GM12878 (cell line): ENCODE measurements around the gene ENAH. TPM values are rescaled to one million over a fixed set of nuclear protein-coding genes. Genes with fewer than 3 reads are reported as not detected.
"Not testable (repeated sequence)": the region's sequence is repeated elsewhere in the genome, so short reads cannot be mapped to it uniquely, and the experiment has no call there.

ENCODE experiments used
- ATAC-seq: fragments of 200-7000 bp; cut with Tn5 transposase; 3 replicates; pipeline ENCODE4 v1.9.1; 2020; ENCODE audit warnings: mild to moderate bottlenecking, moderate library complexity
- BruUV-seq: library from RNA; stranded (reverse); fragments of 400-500 nt; replicated peaks from 2 replicates; lab custom pipeline; 2021; lab: Mats Ljungman, UMichigan
- CTCF ChIA-PET: fragments of 300-600 bp; sonication (Branson Sonifier 250); formaldehyde crosslinking; extraction: SDS; loops from one replicate; lab custom pipeline; 2021; ENCODE audit warnings: inconsistent platforms; lab: Yijun Ruan, JAX
- POLR2A ChIA-PET: fragments of 350-600 bp; formaldehyde crosslinking; extraction: SDS; loops from one replicate; lab custom pipeline; 2021; ENCODE audit warnings: inconsistent platforms; lab: Charles Lee
- RAD21 ChIA-PET: fragments of 300-600 bp; sonication (Branson Sonifier 250); formaldehyde crosslinking; loops from one replicate; lab custom pipeline; 2023; ENCODE audit warnings: antibody characterized with exemption; ENCODE audit not compliant: unreplicated experiment; lab: Charles Lee
- SMC1A ChIA-PET: fragments of 300-600 bp; sonication (Branson Sonifier 250); formaldehyde crosslinking; loops from one replicate; lab custom pipeline; 2023; ENCODE audit not compliant: unreplicated experiment, uncharacterized antibody; lab: Charles Lee
- DNase-seq: peaks from one replicate; pipeline ENCODE4 v3.0.0-alpha.2; 2011; ENCODE audit warnings: low read depth, low spot score
- FAIRE-seq: peaks from 3 replicates; lab custom pipeline; 2011; peaks lifted over from hg19 to GRCh38; lab: Jason Lieb, UNC
- H2AFZ ChIP-seq: 2 replicates; pipeline ENCODE4 v1.6.0; 2011; ENCODE audit warnings: low read depth, low read length, control low read depth; ENCODE audit not compliant: control insufficient read depth
- H3K27ac ChIP-seq: 2 replicates; pipeline ENCODE4 v1.5.1; 2011; ENCODE audit warnings: control low read depth; ENCODE audit not compliant: control insufficient read depth, insufficient read depth
- H3K27me3 ChIP-seq, 2 experiments: replicated peaks in 1 of 2; 2 replicates each; pipeline versions ENCODE4 v1.6.0 to v1.6.1; 2011; ENCODE audit warnings: low read length in 1 of 2; ENCODE audit not compliant: control insufficient read depth in 2 of 2, insufficient read depth in 2 of 2
- H3K36me3 ChIP-seq, 2 experiments: 2 replicates each; pipeline ENCODE4 v1.5.1; 2011; ENCODE audit warnings: low read length in 1 of 2; ENCODE audit not compliant: control insufficient read depth in 2 of 2, insufficient read depth in 2 of 2
- H3K4me1 ChIP-seq: 2 replicates; pipeline ENCODE4 v1.6.1; 2011; ENCODE audit warnings: mild to moderate bottlenecking, low read length, moderate library complexity, mixed read lengths; ENCODE audit not compliant: control insufficient read depth, insufficient read depth
- H3K4me2 ChIP-seq: 2 replicates; pipeline ENCODE4 v1.6.0; 2011; ENCODE audit warnings: control low read depth; ENCODE audit not compliant: control insufficient read depth, insufficient read depth
- H3K4me3 ChIP-seq: fragments of 200-600 bp; sonication (generic); 2 replicates; pipeline ENCODE4 v1.5.1; 2016
- H3K79me2 ChIP-seq: 2 replicates; pipeline ENCODE4 v1.6.0; 2011; ENCODE audit warnings: low read length; ENCODE audit not compliant: control insufficient read depth, insufficient read depth
- H3K9ac ChIP-seq: 2 replicates; pipeline ENCODE4 v1.8.0; 2011; ENCODE audit warnings: low read length, control low read depth, mixed read lengths; ENCODE audit not compliant: control insufficient read depth, insufficient read depth
- H3K9me3 ChIP-seq: replicated peaks from 3 replicates; pipeline ENCODE4 v1.5.1; 2011; ENCODE audit warnings: mild to moderate bottlenecking, low read length; ENCODE audit not compliant: control insufficient read depth, insufficient read depth
- H4K20me1 ChIP-seq: 2 replicates; pipeline ENCODE4 v1.6.0; 2011; ENCODE audit not compliant: control insufficient read depth, insufficient read depth
- DPF2 ChIP-seq: fragments of 450-650 bp; IDR thresholded peaks from 2 replicates; pipeline ENCODE4 v1.6.1; 2017; ENCODE audit warnings: mild to moderate bottlenecking
- EGR1 ChIP-seq, 2 experiments: IDR thresholded peaks; 1 replicate in 1 of 2; 2 replicates in 1 of 2; pipeline ENCODE4 v1.6.1; 2011 to 2012; ENCODE audit warnings: low read depth in 2 of 2, low read length in 2 of 2, borderline replicate concordance in 1 of 2, mild to moderate bottlenecking in 1 of 2, moderate library complexity in 1 of 2
- HDGF ChIP-seq: fragments of 450-650 bp; IDR thresholded peaks from 2 replicates; pipeline ENCODE4 v1.6.1; 2016; ENCODE audit warnings: antibody characterized with exemption
- KAT2A ChIP-seq: conservative IDR thresholded peaks from 2 replicates; pipeline ENCODE4 v1.6.1; 2011; ENCODE audit warnings: low read depth, low read length; ENCODE audit not compliant: control insufficient read depth
- MYC ChIP-seq: IDR thresholded peaks from 2 replicates; pipeline ENCODE4 v1.6.1; 2011; ENCODE audit warnings: mild to moderate bottlenecking, low read length, moderate library complexity, inconsistent platforms; ENCODE audit not compliant: insufficient read depth, insufficient replicate concordance, insufficient read length, severe bottlenecking
- NR2F1 ChIP-seq: fragments of 450-650 bp; conservative IDR thresholded peaks from 2 replicates; pipeline ENCODE4 v1.6.1; 2017; ENCODE audit warnings: mild to moderate bottlenecking
- POU2F2 ChIP-seq: IDR thresholded peaks from 3 replicates; pipeline ENCODE4 v1.6.1; 2011; ENCODE audit warnings: low read depth, mild to moderate bottlenecking, low read length, borderline replicate concordance
- SUPT20H ChIP-seq: IDR thresholded peaks from 2 replicates; pipeline ENCODE4 v1.6.1; 2011; ENCODE audit warnings: low read depth, mild to moderate bottlenecking, low read length, moderate library complexity, borderline replicate concordance; ENCODE audit not compliant: control insufficient read depth
- ZNF274 ChIP-seq: IDR thresholded peaks from one replicate; pipeline ENCODE4 v1.8.0; 2011; ENCODE audit not compliant: insufficient read length, insufficient read depth
- WGBS: methylation state at CpG from one replicate; pipeline ENCODE4 v1.1.6; 2016; ENCODE audit warnings: low lambda C conversion rate; ENCODE audit not compliant: insufficient replicate concordance, insufficient coverage; ENCODE audit errors: missing lambda C conversion rate; 5-methylcytosine and 5-hydroxymethylcytosine counted together
- in situ Hi-C: fragments of 300-500 bp; cut with MboI; formaldehyde crosslinking; loops from 9 replicates; pipeline ENCODE4 v1.14.3; 2018; ENCODE audit warnings: mixed read lengths
- intact Hi-C: fragments of 100-400 bp; cut with micrococcal nuclease; formaldehyde crosslinking; loops from one replicate; pipeline ENCODE4 v1.14.2; 2022; ENCODE audit not compliant: unreplicated experiment
- polyA plus RNA-seq, 11 experiments: library from polyadenylated mRNA; depleted of rRNA in 4 of 11; unstranded in 6 of 11; stranded (reverse) in 5 of 11; fragments of >200 nt; fragmentation: Nextera tagmentation in 4 of 11; fragmentation: Illumina TruSeq in 1 of 11; extraction: Ambion mirVana in 4 of 11; extraction: Trizol in 1 of 11; gene quantifications; 1 replicate in 1 of 11; 2 replicates in 10 of 11; pipeline versions ENCODE4 v1.2.1 to v1.2.3, GENCODE V29; 2011 to 2016; ENCODE audit warnings: inconsistent platforms in 2 of 11, missing spikeins in 2 of 11, low read depth in 1 of 11
- total RNA-seq, 4 experiments: library from RNA; depleted of rRNA in 3 of 4; stranded (reverse); fragments of >200 nt in 3 of 4; fragmentation: Illumina TruSeq in 1 of 4; extraction: Trizol in 1 of 4; gene quantifications; 2 replicates each; pipeline versions ENCODE4 v1.2.1 to v1.2.3, GENCODE V29; 2013 to 2021
- TF ChIP-seq, protein P1 (sequence below): fragments of 150-350 bp; IDR thresholded peaks from 2 replicates; pipeline ENCODE4 v1.6.1; 2016; ENCODE audit warnings: low read depth, low read length
- TF ChIP-seq, protein P2 (sequence below): IDR thresholded peaks from 2 replicates; pipeline ENCODE4 v1.6.1; 2011; ENCODE audit warnings: low read depth, mild to moderate bottlenecking, low read length, moderate library complexity, borderline replicate concordance; ENCODE audit errors: extremely low read depth
- TF ChIP-seq, protein P3 (sequence below): fragments of 450-650 bp; conservative IDR thresholded peaks from 2 replicates; pipeline ENCODE4 v1.6.1; 2017; ENCODE audit warnings: mild to moderate bottlenecking, moderate library complexity

ENAH gene
- total and polyA plus RNA-seq, 10 of the 15 experiments (the other 5 are each of a cell fraction or from before 2014, with no cell fraction given), result under 0.01 to 0.62 (median 0.06) TPM; not detected in 5

DNA sequence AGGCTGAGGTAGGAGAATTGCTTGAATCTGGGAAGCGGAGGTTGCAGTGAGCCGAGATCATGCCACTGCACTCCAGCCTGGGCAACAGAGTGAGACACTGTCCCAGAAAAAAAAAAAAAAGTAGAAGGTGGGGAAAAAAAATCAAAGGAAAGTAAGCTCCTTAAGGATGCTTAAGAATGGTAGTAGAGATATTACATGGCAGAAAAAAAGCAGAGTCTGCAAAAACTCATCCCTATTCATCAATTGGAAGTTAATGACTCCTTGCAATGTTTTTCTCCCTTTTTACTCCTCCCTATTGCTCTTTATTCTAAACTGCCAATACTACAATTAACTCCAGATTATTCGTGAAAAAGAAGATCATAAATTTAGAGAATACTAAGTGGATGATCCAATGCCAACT is 23.4 kb downstream of the ENAH start:
- no peaks in the 10 kb centered on the region for H3K79me2 ChIP-seq
- 35% methylated on average over 3 of the region's 3 CpGs for WGBS
- in situ Hi-C loops, result no loop called here
- intact Hi-C loops, result no loop called here
- ATAC-seq, result no peak
- SMC1A ChIA-PET, result no interaction called here
- no peaks in the 10 kb centered on the region for H3K4me1 ChIP-seq
- CTCF ChIA-PET, result no interaction called here
- H3K9ac ChIP-seq, result no peak overlapping the region
- no peaks in the 10 kb centered on the region for H3K36me3 ChIP-seq
- TF ChIP-seq, protein P1, sequence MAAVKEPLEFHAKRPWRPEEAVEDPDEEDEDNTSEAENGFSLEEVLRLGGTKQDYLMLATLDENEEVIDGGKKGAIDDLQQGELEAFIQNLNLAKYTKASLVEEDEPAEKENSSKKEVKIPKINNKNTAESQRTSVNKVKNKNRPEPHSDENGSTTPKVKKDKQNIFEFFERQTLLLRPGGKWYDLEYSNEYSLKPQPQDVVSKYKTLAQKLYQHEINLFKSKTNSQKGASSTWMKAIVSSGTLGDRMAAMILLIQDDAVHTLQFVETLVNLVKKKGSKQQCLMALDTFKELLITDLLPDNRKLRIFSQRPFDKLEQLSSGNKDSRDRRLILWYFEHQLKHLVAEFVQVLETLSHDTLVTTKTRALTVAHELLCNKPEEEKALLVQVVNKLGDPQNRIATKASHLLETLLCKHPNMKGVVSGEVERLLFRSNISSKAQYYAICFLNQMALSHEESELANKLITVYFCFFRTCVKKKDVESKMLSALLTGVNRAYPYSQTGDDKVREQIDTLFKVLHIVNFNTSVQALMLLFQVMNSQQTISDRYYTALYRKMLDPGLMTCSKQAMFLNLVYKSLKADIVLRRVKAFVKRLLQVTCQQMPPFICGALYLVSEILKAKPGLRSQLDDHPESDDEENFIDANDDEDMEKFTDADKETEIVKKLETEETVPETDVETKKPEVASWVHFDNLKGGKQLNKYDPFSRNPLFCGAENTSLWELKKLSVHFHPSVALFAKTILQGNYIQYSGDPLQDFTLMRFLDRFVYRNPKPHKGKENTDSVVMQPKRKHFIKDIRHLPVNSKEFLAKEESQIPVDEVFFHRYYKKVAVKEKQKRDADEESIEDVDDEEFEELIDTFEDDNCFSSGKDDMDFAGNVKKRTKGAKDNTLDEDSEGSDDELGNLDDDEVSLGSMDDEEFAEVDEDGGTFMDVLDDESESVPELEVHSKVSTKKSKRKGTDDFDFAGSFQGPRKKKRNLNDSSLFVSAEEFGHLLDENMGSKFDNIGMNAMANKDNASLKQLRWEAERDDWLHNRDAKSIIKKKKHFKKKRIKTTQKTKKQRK, result no peak
- TF ChIP-seq, protein P2, sequence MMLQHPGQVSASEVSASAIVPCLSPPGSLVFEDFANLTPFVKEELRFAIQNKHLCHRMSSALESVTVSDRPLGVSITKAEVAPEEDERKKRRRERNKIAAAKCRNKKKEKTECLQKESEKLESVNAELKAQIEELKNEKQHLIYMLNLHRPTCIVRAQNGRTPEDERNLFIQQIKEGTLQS, result no peak
- TF ChIP-seq ZNF274 (no peak), POU2F2 (no peak), EGR1 (IDR thresholded peaks at IDR 0.05; ENCODE audit: borderline replicate concordance in 1 of 2, low read depth in 2 of 2, low read length in 2 of 2) (no peak), DPF2 (no peak), SUPT20H (no peak), NR2F1 (no peak), MYC (no peak), KAT2A (no peak), HDGF (no peak)
- TF ChIP-seq, protein P3, sequence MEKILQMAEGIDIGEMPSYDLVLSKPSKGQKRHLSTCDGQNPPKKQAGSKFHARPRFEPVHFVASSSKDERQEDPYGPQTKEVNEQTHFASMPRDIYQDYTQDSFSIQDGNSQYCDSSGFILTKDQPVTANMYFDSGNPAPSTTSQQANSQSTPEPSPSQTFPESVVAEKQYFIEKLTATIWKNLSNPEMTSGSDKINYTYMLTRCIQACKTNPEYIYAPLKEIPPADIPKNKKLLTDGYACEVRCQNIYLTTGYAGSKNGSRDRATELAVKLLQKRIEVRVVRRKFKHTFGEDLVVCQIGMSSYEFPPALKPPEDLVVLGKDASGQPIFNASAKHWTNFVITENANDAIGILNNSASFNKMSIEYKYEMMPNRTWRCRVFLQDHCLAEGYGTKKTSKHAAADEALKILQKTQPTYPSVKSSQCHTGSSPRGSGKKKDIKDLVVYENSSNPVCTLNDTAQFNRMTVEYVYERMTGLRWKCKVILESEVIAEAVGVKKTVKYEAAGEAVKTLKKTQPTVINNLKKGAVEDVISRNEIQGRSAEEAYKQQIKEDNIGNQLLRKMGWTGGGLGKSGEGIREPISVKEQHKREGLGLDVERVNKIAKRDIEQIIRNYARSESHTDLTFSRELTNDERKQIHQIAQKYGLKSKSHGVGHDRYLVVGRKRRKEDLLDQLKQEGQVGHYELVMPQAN, result no peak
- RAD21 ChIA-PET, result no interaction called here
- H3K27ac ChIP-seq, result no peak overlapping the region
- no peak overlapping the region for H3K4me3 ChIP-seq
- H3K4me2 ChIP-seq, result no peak overlapping the region
- no peak overlapping the region for H2AFZ ChIP-seq
- no TSS peak for BruUV-seq
- no peaks in the 10 kb centered on the region for H3K9me3 ChIP-seq
- no peaks in the 10 kb centered on the region for H4K20me1 ChIP-seq
- FAIRE-seq, result no peak
- no peak for DNase-seq
- H3K27me3 ChIP-seq, result no peaks in the 10 kb centered on the region; a peak in 1 of 4 replicates
- POLR2A ChIA-PET, result no interaction called here

DNA sequence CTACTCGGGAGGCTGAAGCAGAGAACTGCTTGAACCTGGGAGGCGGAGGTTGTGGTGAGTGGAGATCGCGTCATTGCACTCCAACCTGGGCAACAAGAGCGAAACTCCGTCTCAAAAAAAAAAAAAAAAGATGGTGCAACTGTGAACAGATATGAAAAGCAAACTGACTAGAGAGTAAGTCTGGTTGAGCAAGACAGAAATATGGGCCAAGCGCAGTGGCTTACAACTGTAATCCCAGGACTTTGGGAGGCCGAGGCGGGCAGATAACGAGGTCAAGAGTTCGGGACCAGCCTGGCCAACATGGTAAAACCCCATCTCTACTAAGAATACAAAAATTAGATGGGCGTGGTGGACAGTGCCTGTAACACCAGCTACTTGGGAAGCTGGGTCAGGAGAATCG is 24.1 kb downstream of the ENAH start:
- POLR2A ChIA-PET, BruUV-seq, H3K79me2 ChIP-seq, H3K4me3 ChIP-seq, H3K9me3 ChIP-seq, H3K4me1 ChIP-seq, FAIRE-seq, H3K9ac ChIP-seq, H2AFZ ChIP-seq, H3K27me3 ChIP-seq, H3K36me3 ChIP-seq, DNase-seq, H3K4me2 ChIP-seq, ATAC-seq, H3K27ac ChIP-seq, RAD21 ChIA-PET, intact Hi-C loops, in situ Hi-C loops, H4K20me1 ChIP-seq, SMC1A ChIA-PET, CTCF ChIA-PET: not testable (repeated sequence)
- 45% methylated on average over 11 of the region's 13 CpGs for WGBS
